ENCODE results near the gene NCOR2.

DNA sequence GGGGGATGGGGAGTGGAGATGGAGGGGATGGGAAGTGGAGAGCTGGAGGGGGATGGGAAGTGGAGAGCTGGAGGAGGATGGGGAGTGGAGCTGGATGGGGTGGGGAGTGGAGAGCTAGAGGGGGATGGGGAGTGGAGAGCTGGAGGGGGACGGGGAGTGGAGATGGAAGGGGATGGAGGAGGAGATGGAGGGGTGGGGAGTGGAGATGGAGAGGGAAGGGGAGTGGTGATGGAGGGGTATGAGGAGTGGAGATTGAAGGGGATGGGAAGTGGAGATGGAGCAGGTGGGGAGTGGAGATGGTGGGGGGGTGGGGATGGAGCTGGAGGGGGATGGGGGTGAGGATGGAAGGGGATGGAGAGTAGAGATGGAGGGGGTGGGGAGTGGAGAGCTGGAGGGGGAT is 26.1 kb downstream of the NCOR2 start:
- TF ChIP-seq, protein P1, sequence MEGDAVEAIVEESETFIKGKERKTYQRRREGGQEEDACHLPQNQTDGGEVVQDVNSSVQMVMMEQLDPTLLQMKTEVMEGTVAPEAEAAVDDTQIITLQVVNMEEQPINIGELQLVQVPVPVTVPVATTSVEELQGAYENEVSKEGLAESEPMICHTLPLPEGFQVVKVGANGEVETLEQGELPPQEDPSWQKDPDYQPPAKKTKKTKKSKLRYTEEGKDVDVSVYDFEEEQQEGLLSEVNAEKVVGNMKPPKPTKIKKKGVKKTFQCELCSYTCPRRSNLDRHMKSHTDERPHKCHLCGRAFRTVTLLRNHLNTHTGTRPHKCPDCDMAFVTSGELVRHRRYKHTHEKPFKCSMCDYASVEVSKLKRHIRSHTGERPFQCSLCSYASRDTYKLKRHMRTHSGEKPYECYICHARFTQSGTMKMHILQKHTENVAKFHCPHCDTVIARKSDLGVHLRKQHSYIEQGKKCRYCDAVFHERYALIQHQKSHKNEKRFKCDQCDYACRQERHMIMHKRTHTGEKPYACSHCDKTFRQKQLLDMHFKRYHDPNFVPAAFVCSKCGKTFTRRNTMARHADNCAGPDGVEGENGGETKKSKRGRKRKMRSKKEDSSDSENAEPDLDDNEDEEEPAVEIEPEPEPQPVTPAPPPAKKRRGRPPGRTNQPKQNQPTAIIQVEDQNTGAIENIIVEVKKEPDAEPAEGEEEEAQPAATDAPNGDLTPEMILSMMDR (IDR thresholded peaks at IDR 0.05), result no peak
- TF ChIP-seq POLR2A (IDR thresholded peaks at IDR 0.05) (no peak), POLR2AphosphoS5 (IDR thresholded peaks at IDR 0.05) (no peak)
